Measurements from ENCODE around the gene SLC35E3.
"Not testable (repeated sequence)": the region's sequence is repeated elsewhere in the genome, so short reads cannot be mapped to it uniquely, and the experiment has no call there.

Gene SLC35E3

GRCh38 chr12:68794653-68795251, 48.8 kb downstream of the SLC35E3 start:
- DNase-seq (ENCODE audit: low spot score) = no peak

- no peak for DNase-seq (ENCODE audit: low spot score)
Measured at GRCh38 chr12:68796399-68796798, 50.4 kb downstream of the SLC35E3 start.

- DNase-seq (ENCODE audit: low spot score) = no peak
Measured at GRCh38 chr12:68798882-68799234, 52.9 kb downstream of the SLC35E3 start.

- no peak for DNase-seq (ENCODE audit: low spot score)
Measured at GRCh38 chr12:68800294-68800693, 54.3 kb downstream of the SLC35E3 start.

GRCh38 chr12:68801124-68801523, 55.1 kb downstream of the SLC35E3 start:
- DNase-seq (ENCODE audit: low spot score) = not testable (repeated sequence)

- not testable (repeated sequence) for DNase-seq (ENCODE audit: low spot score)
Measured at GRCh38 chr12:68802372-68802745, 56.4 kb downstream of the SLC35E3 start.

- not testable (repeated sequence) for DNase-seq (ENCODE audit: low spot score)
Measured at GRCh38 chr12:68802911-68803651, 57.1 kb downstream of the SLC35E3 start.

GRCh38 chr12:68803948-68804656, 58.1 kb downstream of the SLC35E3 start:
- DNase-seq (ENCODE audit: low spot score) = no peak

- DNase-seq (ENCODE audit: low spot score) = no peak
Measured at GRCh38 chr12:68804657-68805591, 58.9 kb downstream of the SLC35E3 start.

GRCh38 chr12:68805592-68806120, 59.7 kb downstream of the SLC35E3 start:
- DNase-seq (ENCODE audit: low spot score) = no peak

GRCh38 chr12:68806488-68807237, 60.7 kb downstream of the SLC35E3 start:
- no peak for DNase-seq (ENCODE audit: low spot score)

- DNase-seq (ENCODE audit: low spot score) = not testable (repeated sequence)
Measured at GRCh38 chr12:68807274-68807575, 61.2 kb downstream of the SLC35E3 start.

GRCh38 chr12:68807576-68808387, 61.8 kb downstream of the SLC35E3 start, which contains the start of gene MDM2:
Gene MDM2, plus strand, starts transcription at chr12:68808177. Its CDS starts 301 bp downstream, at chr12:68808478.
- DNase-seq (ENCODE audit: low spot score) = peak; percentile 98

- DNase-seq (ENCODE audit: low spot score) = peak; percentile 51
Measured at GRCh38 chr12:68808388-68809189, 62.6 kb downstream of the SLC35E3 start.

GRCh38 chr12:68809190-68810026, 63.4 kb downstream of the SLC35E3 start:
- DNase-seq (ENCODE audit: low spot score) = no peak

- not testable (repeated sequence) for DNase-seq (ENCODE audit: low spot score)
Measured at GRCh38 chr12:68810027-68810389, 64.0 kb downstream of the SLC35E3 start.

- DNase-seq (ENCODE audit: low spot score) = not testable (repeated sequence)
Measured at GRCh38 chr12:68811573-68811972, 65.6 kb downstream of the SLC35E3 start.

- no peak for DNase-seq (ENCODE audit: low spot score)
Measured at GRCh38 chr12:68812553-68813241, 66.7 kb downstream of the SLC35E3 start.
